H1 (cell line): ENCODE results near the gene PSMB5. TPM values are rescaled to one million over a fixed set of nuclear protein-coding genes. Genes with fewer than 3 reads are reported as not detected.

ENCODE experiments used
- CTCF ChIA-PET: fragments of 300-600 bp; sonication (Branson Sonifier 250); formaldehyde crosslinking; loops from one replicate; lab custom pipeline; 2021; ENCODE audit not compliant: partially characterized antibody; lab: Charles Lee
- POLR2A ChIA-PET: fragments of 300-600 bp; sonication (Branson Sonifier 250); formaldehyde crosslinking; loops from one replicate; lab custom pipeline; 2021; ENCODE audit warnings: inconsistent platforms; ENCODE audit not compliant: partially characterized antibody; lab: Charles Lee
- DNase-seq, 2 experiments: peaks; one replicate each; pipeline versions ENCODE4 v3.0.0 to v3.0.0-alpha.2; 2010 to 2022; ENCODE audit warnings: low spot score in 2 of 2, low read depth in 1 of 2, mixed read lengths in 1 of 2
- FAIRE-seq: peaks from 2 replicates; lab custom pipeline; 2011; peaks lifted over from hg19 to GRCh38; lab: Jason Lieb, UNC
- H2AFZ ChIP-seq: 2 replicates; pipeline ENCODE4 v1.8.1; 2012; ENCODE audit warnings: low read length, inconsistent platforms
- H2AK5ac ChIP-seq: 2 replicates; pipeline ENCODE4 v1.6.1; 2013; ENCODE audit warnings: low read depth, low read length
- H2BK120ac ChIP-seq: replicated peaks from 2 replicates; pipeline ENCODE3; 2013; ENCODE audit warnings: low read depth, low read length, inconsistent platforms
- H2BK12ac ChIP-seq: 2 replicates; pipeline ENCODE4 v1.6.1; 2013; ENCODE audit warnings: low read depth, low read length
- H2BK15ac ChIP-seq: 2 replicates; pipeline ENCODE4 v1.6.1; 2013; ENCODE audit warnings: low read length
- H2BK20ac ChIP-seq: 2 replicates; pipeline ENCODE4 v1.6.1; 2013; ENCODE audit warnings: low read length
- H2BK5ac ChIP-seq: 2 replicates; pipeline ENCODE4 v1.6.1; 2013; ENCODE audit warnings: low read depth, low read length
- H3K14ac ChIP-seq: 2 replicates; pipeline ENCODE4 v1.6.1; 2013; ENCODE audit warnings: inconsistent platforms; ENCODE audit not compliant: insufficient read length
- H3K18ac ChIP-seq: 2 replicates; pipeline ENCODE4 v1.6.1; 2013; ENCODE audit warnings: low read length; ENCODE audit errors: extremely low read depth
- H3K23ac ChIP-seq: 2 replicates; pipeline ENCODE4 v1.6.1; 2013; ENCODE audit warnings: inconsistent platforms; ENCODE audit not compliant: insufficient read length
- H3K23me2 ChIP-seq: 2 replicates; pipeline ENCODE4 v1.6.1; 2013; ENCODE audit warnings: low read depth, low read length
- H3K27ac ChIP-seq: 2 replicates; pipeline ENCODE4 v1.6.1; 2011; ENCODE audit warnings: low read depth, low read length, inconsistent platforms
- H3K27me3 ChIP-seq, 4 experiments: replicated peaks in 1 of 4; 1 replicate in 1 of 4; 2 replicates in 3 of 4; pipeline versions ENCODE4 v1.6.1 to v1.8.1; 2011 to 2013; ENCODE audit warnings: low read length in 3 of 4, mild to moderate bottlenecking in 3 of 4, inconsistent platforms in 2 of 4, mixed read lengths in 2 of 4, moderate library complexity in 1 of 4; ENCODE audit not compliant: control insufficient read depth in 3 of 4, insufficient read depth in 3 of 4; ENCODE audit errors: extremely low read depth in 1 of 4
- H3K36me3 ChIP-seq, 4 experiments: 2 replicates each; pipeline versions ENCODE4 v1.6.1 to v1.8.1; 2011 to 2013; ENCODE audit warnings: mild to moderate bottlenecking in 4 of 4, low read length in 3 of 4, moderate library complexity in 2 of 4, control low read depth in 1 of 4, inconsistent platforms in 1 of 4; ENCODE audit not compliant: insufficient read depth in 4 of 4, control insufficient read depth in 2 of 4
- H3K4ac ChIP-seq: replicated peaks from 2 replicates; pipeline ENCODE3; 2013; ENCODE audit warnings: low read length, low read depth, mixed read lengths, inconsistent platforms; ENCODE audit not compliant: insufficient read length
- H3K4me1 ChIP-seq, 4 experiments: replicated peaks in 1 of 4; 1 replicate in 1 of 4; 2 replicates in 3 of 4; pipeline versions ENCODE4 v1.6.1 to v1.8.1; 2011 to 2013; ENCODE audit warnings: low read length in 3 of 4, inconsistent platforms in 2 of 4, mixed read lengths in 1 of 4; ENCODE audit not compliant: insufficient read depth in 4 of 4, control insufficient read depth in 3 of 4
- H3K4me2 ChIP-seq, 2 experiments: 2 replicates each; pipeline versions ENCODE4 v1.6.1 to v1.8.1; 2011 to 2013; ENCODE audit warnings: low read depth in 2 of 2, low read length in 2 of 2, control low read depth in 1 of 2, inconsistent platforms in 1 of 2, mild to moderate bottlenecking in 1 of 2; ENCODE audit not compliant: insufficient read depth in 1 of 2
- H3K4me3 ChIP-seq, 4 experiments: fragments of 200-600, 300-600 bp in 1 of 4; sonication (generic), shearing (Covaris generic), sonication (Bioruptor Twin) in 1 of 4; 2 replicates each; pipeline versions ENCODE4 v1.5.1 to v1.8.1; 2011 to 2016; ENCODE audit warnings: low read length in 4 of 4, low read depth in 3 of 4, control low read depth in 2 of 4, inconsistent platforms in 2 of 4, mild to moderate bottlenecking in 2 of 4, mixed read lengths in 1 of 4, moderate library complexity in 1 of 4; ENCODE audit not compliant: insufficient read depth in 2 of 4; ENCODE audit errors: extremely low read depth in 1 of 4
- H3K56ac ChIP-seq: replicated peaks from 2 replicates; pipeline ENCODE3; 2013; ENCODE audit warnings: low read depth, mild to moderate bottlenecking, mixed read lengths, low read length, inconsistent platforms; ENCODE audit not compliant: insufficient read length
- H3K79me1 ChIP-seq: 2 replicates; pipeline ENCODE4 v1.6.1; 2013; ENCODE audit warnings: low read depth, low read length, control low read depth
- H3K79me2 ChIP-seq, 2 experiments: 2 replicates each; pipeline versions ENCODE4 v1.6.1 to v1.8.1; 2012 to 2013; ENCODE audit warnings: low read length in 2 of 2, mild to moderate bottlenecking in 2 of 2, inconsistent platforms in 1 of 2; ENCODE audit not compliant: insufficient read depth in 2 of 2, control insufficient read depth in 1 of 2
- H3K9ac ChIP-seq, 4 experiments: replicated peaks in 1 of 4; 1 replicate in 1 of 4; 2 replicates in 3 of 4; pipeline versions ENCODE4 v1.6.1 to v1.8.1; 2011 to 2013; ENCODE audit warnings: low read depth in 3 of 4, low read length in 3 of 4, control low read depth in 2 of 4, mild to moderate bottlenecking in 2 of 4, moderate library complexity in 2 of 4, inconsistent platforms in 1 of 4; ENCODE audit errors: extremely low read depth in 1 of 4
- H3K9me3 ChIP-seq, 2 experiments: 2 replicates each; pipeline versions ENCODE4 v1.6.1 to v1.8.1; 2012 to 2013; ENCODE audit warnings: mild to moderate bottlenecking in 2 of 2, moderate library complexity in 2 of 2, control low read depth in 1 of 2, inconsistent platforms in 1 of 2, low read depth in 1 of 2, low read length in 1 of 2, mixed read lengths in 1 of 2; ENCODE audit not compliant: insufficient read depth in 2 of 2
- H4K20me1 ChIP-seq, 2 experiments: replicated peaks in 1 of 2; 2 replicates each; pipeline versions ENCODE3 to v1.8.1; 2011 to 2013; ENCODE audit warnings: inconsistent platforms in 2 of 2, low read length in 2 of 2, mild to moderate bottlenecking in 1 of 2; ENCODE audit not compliant: insufficient read depth in 2 of 2, control insufficient read depth in 1 of 2
- H4K5ac ChIP-seq: 2 replicates; pipeline ENCODE4 v1.6.1; 2013; ENCODE audit warnings: low read length, low read depth, mixed read lengths, inconsistent platforms; ENCODE audit not compliant: insufficient read length
- H4K8ac ChIP-seq: 2 replicates; pipeline ENCODE4 v1.8.0; 2013; ENCODE audit warnings: mild to moderate bottlenecking, moderate library complexity, low read length, inconsistent platforms; ENCODE audit not compliant: insufficient read depth; ENCODE audit errors: extremely low read depth
- H4K91ac ChIP-seq: replicated peaks from 2 replicates; pipeline ENCODE3; 2013; ENCODE audit warnings: low read length, mixed read lengths, inconsistent platforms; ENCODE audit not compliant: insufficient read length
- PHF8 ChIP-seq: fragments of 200-600 bp; sonication (generic); conservative IDR thresholded peaks from 2 replicates; pipeline ENCODE4 v1.7.1; 2012; ENCODE audit warnings: low read depth, mild to moderate bottlenecking, inconsistent platforms, low read length, moderate library complexity
- POLR2A ChIP-seq, 2 experiments: IDR thresholded peaks; 1 replicate in 1 of 2; 2 replicates in 1 of 2; pipeline ENCODE4 v1.6.1; 2011; ENCODE audit warnings: low read depth in 2 of 2, low read length in 2 of 2, mild to moderate bottlenecking in 2 of 2; ENCODE audit errors: control extremely low read depth in 1 of 2
- TCF12 ChIP-seq: IDR thresholded peaks from 2 replicates; pipeline ENCODE4 v1.6.1; 2011; ENCODE audit warnings: low read depth, mild to moderate bottlenecking, low read length
- WGBS, 2 experiments: shearing (Covaris generic) in 1 of 2; methylation state at CpG; one replicate each; pipeline versions ENCODE4 v1.1.6 to v1.1.7; 2013 to 2015; ENCODE audit warnings: low lambda C conversion rate in 2 of 2, mixed read lengths in 2 of 2, inconsistent platforms in 1 of 2, low coverage in 1 of 2, missing lambda C conversion rate in 1 of 2; ENCODE audit not compliant: insufficient replicate concordance in 2 of 2, insufficient coverage in 1 of 2, insufficient read length in 1 of 2; ENCODE audit errors: extremely low coverage in 1 of 2, missing lambda C conversion rate in 1 of 2; 5-methylcytosine and 5-hydroxymethylcytosine counted together
- polyA plus RNA-seq, 7 experiments: library from polyadenylated mRNA; depleted of rRNA in 3 of 7; stranded (reverse) in 5 of 7; unstranded in 2 of 7; fragments of >200 nt in 5 of 7; fragments of 200-250 nt in 2 of 7; gene quantifications; 1 replicate in 5 of 7; 2 replicates in 1 of 7; 4 replicates in 1 of 7; pipeline versions ENCODE4 v1.2.1 to v1.2.3, GENCODE V29; 2011 to 2013; ENCODE audit warnings: missing spikeins in 2 of 7, mixed read lengths in 2 of 7
- total RNA-seq: library from RNA; stranded (reverse); fragmentation: NEBNext Ultra II Directional; extraction: Animal tissue kit (Norgen Biotek cat#: 25700); gene quantifications from 2 replicates; pipeline ENCODE4 v1.2.1, GENCODE V29; 2021

The PSMB5 gene
- total and polyA plus RNA-seq, 2 of the 8 experiments (the other 6 are each of a cell fraction or from before 2014, with no cell fraction given) = 254 to 510 TPM

DNA sequence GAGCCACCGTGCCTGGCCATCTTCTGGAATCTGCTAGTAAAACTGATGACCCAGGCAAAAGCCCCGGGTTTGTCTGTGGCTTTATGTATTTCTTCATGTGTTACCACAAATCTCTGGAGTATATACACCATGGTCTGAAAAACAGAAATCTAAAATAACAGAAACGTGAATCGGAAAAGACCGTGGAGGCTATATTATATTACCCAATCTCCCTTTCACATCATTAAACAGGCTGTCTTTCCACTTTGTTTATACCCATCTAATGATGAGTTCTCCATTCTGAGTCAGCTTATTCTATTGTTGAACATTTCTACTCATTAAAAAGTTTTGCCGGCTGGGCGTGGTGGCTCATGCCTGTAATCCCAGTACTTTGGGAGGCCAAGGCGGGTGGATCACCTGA is 42.8 kb downstream of the PSMB5 start:
- ChIA-PET CTCF (interaction anchor here (1.0 to 23.0 kb wide), 7 partner anchors 15 to 77 kb away, joined by 3 to 785 read pairs (median 6); partner anchors contain the start of genes CDH24, PSMB11 and PSMB5), POLR2A (interaction anchor here (1.3 to 12.2 kb wide), 5 partner anchors 9 to 66 kb away, joined by 3 to 133 read pairs (median 4); partner anchors contain the start of gene AJUBA)
- H4K5ac ChIP-seq = no peak overlapping the region
- no peak overlapping the region for H2BK12ac ChIP-seq
- no peak overlapping the region for H4K91ac ChIP-seq
- FAIRE-seq (no peak), DNase-seq (no peak)
- no peak overlapping the region for H3K56ac ChIP-seq
- no peaks in the 10 kb centered on the region for H3K9me3 ChIP-seq
- H3K23ac ChIP-seq = no peak overlapping the region
- no peak overlapping the region for H2AFZ ChIP-seq
- no peak overlapping the region for H3K4me2 ChIP-seq
- H2BK120ac ChIP-seq = no peak overlapping the region
- H3K23me2 ChIP-seq = no peaks in the 10 kb centered on the region; the same call in 1 of the 2 replicates
- H3K36me3 ChIP-seq = no peaks in the 10 kb centered on the region
- H3K27ac ChIP-seq = no peak overlapping the region
- H3K79me2 ChIP-seq = no peaks in the 10 kb centered on the region
- no peak overlapping the region for H3K4ac ChIP-seq
- no peaks in the 10 kb centered on the region for H4K20me1 ChIP-seq
- 96% methylated on average over 8 of the region's 8 CpGs; no CpG with 5 or more reads in 1 of the 2 experiments for WGBS, 2 experiments
- H3K79me1 ChIP-seq = no peaks in the 10 kb centered on the region; the same call in 1 of the 2 replicates
- no peak overlapping the region for H3K14ac ChIP-seq
- no peak overlapping the region for H3K18ac ChIP-seq
- H2BK5ac ChIP-seq = no peak overlapping the region
- no peak overlapping the region for H4K8ac ChIP-seq
- peaks cover 0 to 5% (median 2%) of the 10 kb centered on the region in 4 experiments; a peak in 1 of 7 replicates for H3K4me1 ChIP-seq
- no peaks in the 10 kb centered on the region for H3K27me3 ChIP-seq
- no peak overlapping the region for H2BK15ac ChIP-seq
- H3K4me3 ChIP-seq = no peak overlapping the region
- H3K9ac ChIP-seq = no peak overlapping the region
- H2AK5ac ChIP-seq = no peak overlapping the region
- TF ChIP-seq TCF12 (no peak), POLR2A (IDR thresholded peaks at IDR 0.05; ENCODE audit: control extremely low read depth in 1 of 2, low read depth in 2 of 2, low read length in 2 of 2) (no peak), PHF8 (no peak)
- H2BK20ac ChIP-seq = no peak overlapping the region
